Activated CD8-positive, alpha-beta memory T cell treated with anti-CD3 and anti-CD28 coated beads for 36 hours (primary cell): ENCODE results near the gene CTNNA2. TPM values are rescaled to one million over a fixed set of nuclear protein-coding genes. Genes with fewer than 3 reads are reported as not detected.

ENCODE experiments used
- CTCF ChIA-PET: fragments of 350-600 bp; sonication (Branson Sonifier 250); formaldehyde crosslinking; loops from one replicate; lab custom pipeline; 2021; ENCODE audit warnings: antibody characterized with exemption; lab: Charles Lee
- POLR2A ChIA-PET: fragments of 350-600 bp; sonication (Branson Sonifier 250); formaldehyde crosslinking; loops from one replicate; lab custom pipeline; 2021; ENCODE audit warnings: antibody characterized with exemption; lab: Charles Lee
- total RNA-seq, 2 experiments: library from RNA; stranded (reverse); gene quantifications; one replicate each; pipeline ENCODE4 v1.2.3, GENCODE V29; 2021

The CTNNA2 gene
- not detected for total RNA-seq

DNA sequence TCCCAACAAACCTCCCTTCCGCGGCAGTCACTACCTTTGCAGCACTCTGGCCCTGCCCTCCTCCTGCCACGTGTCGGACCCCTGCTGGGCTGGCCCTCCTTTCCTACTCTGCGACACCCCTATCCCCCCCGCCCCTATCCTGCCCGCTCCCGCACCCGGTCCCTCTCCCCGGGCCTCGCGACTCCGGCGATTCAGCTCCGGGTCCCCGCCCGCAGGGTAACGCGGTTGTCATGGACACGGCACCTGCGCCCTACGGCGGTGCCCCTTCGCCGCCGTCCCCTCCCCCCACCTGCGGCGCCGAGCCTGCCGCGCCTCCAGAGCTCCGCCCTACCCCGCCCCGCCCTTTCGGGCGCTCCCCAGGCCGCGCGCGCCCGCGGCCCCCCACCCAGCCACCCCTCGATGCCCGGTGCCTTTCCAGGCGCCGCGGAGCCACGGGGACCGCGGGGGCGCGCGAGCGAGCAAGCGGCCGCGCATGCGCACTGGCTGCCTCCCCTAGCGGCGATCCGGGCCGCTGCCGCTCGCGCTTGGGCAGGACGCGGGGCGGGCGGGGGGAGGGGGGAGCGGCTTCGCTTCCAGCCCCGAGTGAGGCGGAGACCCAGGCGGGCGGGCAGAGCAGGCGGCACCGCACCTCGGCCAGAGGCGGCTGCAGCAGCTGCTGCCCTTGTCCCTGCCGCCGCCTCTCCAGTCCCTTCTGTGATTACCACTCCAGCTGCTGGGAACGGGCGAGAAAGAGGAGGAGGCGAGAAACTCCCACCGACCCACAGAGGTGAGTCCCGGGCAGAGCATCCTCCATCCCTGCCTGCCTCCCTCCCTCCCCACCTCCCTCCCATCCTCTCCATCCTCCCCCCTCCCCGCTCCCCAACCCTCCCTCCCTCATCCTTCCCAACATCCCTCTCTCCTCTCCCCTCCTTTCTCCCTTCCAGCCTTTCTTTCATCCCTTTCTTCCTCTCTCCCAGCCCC lies at the start of gene CTNNA2:
Gene CTNNA2 (plus strand): TSS at position 610 of the 960 bp plus-strand sequence.
- ChIA-PET POLR2A (no interaction called here), CTCF (no interaction called here)

DNA sequence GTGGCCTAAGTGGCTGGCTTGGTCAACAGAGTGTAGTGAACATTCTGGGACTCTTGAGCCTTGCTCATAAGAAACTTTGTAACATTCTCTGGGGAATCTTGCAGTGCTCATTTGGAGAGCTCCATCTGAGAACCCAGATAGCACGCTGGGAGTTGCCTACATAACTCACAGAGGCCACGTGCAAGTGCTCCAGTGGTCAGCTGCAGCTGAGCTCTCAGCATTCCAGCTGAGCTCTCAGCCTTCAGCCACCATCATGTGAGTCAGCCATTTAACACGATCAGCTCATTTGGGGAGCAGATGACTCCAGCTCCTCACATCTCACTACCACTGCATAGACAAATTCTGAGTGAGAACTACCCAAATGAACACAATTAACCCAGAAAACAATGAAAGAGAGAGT lies 25.5 kb upstream of the CTNNA2 start:
- POLR2A ChIA-PET = no interaction called here
- CTCF ChIA-PET = no interaction called here

DNA sequence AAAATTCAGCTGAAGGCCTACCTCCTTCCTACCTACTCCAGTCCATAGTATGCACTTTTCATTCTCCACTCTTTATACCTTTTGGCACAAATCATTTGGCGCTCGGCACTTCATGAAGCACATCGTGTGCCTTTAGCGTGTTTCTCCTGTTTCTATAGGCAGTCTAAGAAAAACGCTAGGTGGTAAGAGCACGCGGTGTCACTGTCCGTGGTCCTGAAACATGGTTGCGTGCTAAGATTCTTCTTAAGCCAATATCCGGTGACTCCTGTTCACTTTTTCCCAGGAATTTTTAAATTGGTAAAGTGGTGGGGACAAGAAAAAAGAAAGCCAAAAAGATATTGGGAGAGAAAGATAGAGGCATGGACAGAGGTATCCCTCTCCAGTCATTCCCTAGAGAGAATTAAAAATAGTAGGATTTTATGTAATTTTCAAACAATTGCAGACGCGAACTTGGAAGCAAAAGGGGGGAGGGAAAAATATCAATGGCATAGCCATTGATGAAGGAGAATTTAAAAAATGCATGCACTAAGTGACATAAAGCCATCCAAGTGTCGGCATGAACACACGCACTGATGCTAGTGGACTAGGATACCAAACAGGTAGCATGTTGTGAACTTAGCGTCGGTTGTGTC lies 1.4 kb upstream of the CTNNA2 start:
- ChIA-PET CTCF (no interaction called here), POLR2A (no interaction called here)

DNA sequence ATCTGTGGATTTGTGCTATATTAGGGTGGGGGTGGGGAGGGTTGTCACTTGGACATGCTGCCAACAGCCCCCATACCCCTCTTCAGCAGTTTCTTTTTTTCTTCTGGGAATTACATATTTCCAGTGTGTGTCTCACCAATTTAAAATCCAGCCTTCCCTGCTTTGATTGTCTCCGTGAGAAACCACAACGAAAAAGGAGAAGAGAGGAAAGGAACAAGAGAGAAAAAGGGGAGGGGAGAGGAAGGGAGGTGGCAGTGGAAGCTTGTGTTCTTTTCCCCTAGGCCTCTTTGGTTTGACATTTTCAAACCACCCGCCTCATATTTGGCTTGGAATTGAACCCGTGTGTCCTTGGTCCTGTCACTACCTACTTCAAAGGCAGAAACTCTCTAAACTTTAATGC lies 860 bp downstream of the CTNNA2 start:
- CTCF ChIA-PET = no interaction called here
- POLR2A ChIA-PET = no interaction called here

DNA sequence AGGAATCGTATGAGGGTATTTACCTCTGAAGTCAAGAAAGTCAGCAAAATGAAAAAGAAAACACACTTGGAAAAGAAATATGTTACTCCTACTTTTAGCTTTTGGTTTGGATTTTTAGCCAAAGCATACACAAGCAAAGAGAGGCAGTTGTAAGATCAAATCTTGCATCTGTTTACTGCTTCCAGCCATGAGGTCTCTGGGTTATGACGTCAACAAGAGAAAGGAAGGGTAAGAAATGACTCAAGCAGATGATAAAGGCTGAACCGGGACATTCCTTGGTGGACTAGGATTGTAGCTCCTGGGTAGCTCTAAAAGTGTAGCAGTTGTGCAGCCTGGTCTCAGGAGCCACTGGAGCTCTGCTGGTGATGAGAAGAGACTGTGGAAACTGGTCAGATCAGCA lies 16.8 kb downstream of the CTNNA2 start:
- POLR2A ChIA-PET = no interaction called here

DNA sequence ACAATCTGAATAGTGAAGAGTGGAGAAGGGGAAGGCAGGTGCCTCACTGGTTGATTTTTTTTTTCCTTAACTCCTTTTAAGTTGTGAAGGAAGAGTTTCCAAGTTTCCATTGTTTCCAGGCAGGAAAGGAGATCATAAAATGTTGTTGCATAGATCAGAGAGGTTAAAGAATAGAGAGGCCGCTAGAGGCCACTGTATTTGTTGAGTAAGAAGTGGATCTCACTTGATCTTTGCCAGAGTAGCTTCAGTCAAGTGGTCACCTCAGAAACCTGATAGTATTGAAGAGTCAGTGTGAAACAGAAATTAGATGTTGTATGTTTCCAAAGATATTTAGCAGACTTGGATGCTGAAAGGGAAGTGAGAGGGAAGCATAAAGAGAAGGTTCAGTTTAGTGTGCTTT lies 17.6 kb downstream of the CTNNA2 start:
- POLR2A ChIA-PET = no interaction called here
- CTCF ChIA-PET = no interaction called here

More for the DNA sequence above, 16.8 kb downstream of the CTNNA2 start:
- CTCF ChIA-PET = no interaction called here

DNA sequence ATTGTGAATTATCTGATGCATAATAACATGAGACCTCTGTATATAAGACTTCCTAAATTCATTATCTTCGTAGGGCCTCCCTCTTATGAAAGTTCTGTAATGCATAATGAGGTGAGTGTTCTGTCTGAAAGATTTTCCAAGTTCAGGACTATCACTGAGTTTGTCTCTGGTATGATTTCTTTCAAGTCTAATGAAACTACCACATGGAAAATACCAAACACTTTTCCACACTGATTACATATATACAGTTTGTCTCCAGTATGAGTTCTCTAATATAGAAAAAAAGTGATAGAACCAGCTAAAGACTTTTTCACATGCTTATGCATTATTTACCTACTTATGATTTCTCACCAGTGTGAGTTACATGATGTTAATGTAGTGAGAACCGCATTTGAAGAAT lies 34.7 kb downstream of the CTNNA2 start:
- ChIA-PET POLR2A (no interaction called here), CTCF (no interaction called here)

DNA sequence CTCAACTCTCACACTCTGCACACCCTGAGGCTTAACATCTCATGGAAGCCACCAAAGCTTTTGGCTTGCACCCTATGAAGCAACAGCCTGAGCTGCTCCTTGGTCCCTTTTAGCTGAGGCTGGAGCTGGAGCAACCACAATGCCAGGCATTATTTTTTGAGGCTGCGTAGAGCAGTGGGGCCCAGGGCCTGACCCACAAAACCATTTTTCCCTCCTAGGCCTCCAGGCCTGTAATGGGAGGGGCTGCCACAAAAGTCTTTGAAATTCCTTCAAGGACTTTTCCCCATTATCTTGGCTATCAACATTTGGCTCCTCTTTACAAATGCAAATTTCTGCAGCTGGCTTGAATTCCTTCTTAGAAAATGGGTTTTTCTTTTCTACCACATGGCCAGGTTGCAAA lies 39.8 kb downstream of the CTNNA2 start:
- POLR2A ChIA-PET = no interaction called here
- CTCF ChIA-PET = no interaction called here

DNA sequence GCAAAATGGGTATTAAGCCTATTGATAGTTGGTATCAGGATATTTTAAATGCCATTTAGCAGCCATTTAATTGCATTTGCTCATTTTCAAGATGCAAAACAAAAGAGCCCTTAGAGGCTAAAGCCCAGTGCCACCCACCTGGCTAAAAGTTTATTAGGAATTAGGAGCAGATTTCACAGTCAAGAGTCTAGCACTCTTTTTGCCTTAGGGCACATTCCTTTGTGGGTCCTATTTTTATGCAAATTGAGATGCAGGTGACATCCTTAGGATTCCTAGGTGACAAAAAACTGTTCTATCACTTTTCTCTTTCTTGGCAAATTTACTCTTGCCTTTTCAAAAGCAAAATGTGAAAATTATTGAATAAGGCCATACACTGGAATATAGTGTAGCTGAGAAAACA lies 42.0 kb downstream of the CTNNA2 start:
- CTCF ChIA-PET = no interaction called here
- POLR2A ChIA-PET = no interaction called here

DNA sequence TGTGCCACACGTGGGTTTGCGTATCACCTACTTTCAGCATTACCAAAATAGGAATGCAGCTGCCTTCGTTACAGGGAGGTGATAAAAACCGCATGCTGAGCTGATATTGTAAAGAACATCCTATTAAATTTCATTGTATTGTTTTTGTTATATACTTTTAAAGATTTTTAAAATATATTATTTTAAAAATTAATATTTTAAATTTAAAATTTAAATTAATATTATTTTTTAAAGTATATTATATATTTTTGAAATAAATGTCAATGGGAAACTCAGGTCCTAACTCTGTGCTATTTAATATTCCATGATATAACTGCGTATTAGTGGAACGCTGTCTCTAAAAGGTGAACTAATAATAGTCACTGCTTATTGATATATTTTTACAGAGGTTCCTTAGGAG lies 51.2 kb downstream of the CTNNA2 start:
- CTCF ChIA-PET = no interaction called here
- POLR2A ChIA-PET = no interaction called here

DNA sequence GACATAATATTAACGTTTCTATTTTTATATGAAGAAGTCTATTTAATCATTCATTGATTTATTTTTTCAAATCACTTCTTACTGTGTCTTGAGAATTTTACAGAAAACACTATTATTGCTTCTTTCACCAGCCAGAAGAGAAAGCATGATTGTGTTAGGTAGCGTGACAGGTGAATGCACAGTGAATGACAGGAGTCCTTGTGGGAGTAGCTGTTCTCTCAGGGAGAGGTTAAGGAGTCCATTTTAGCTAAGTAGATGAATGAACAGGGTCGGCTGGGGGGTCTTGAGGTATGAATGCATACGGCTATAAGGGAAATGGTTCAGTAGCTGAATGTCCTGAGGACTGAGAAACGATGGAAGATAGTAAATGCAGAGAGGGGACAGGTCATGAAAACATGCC lies 56.2 kb downstream of the CTNNA2 start:
- CTCF ChIA-PET = no interaction called here
- POLR2A ChIA-PET = no interaction called here

DNA sequence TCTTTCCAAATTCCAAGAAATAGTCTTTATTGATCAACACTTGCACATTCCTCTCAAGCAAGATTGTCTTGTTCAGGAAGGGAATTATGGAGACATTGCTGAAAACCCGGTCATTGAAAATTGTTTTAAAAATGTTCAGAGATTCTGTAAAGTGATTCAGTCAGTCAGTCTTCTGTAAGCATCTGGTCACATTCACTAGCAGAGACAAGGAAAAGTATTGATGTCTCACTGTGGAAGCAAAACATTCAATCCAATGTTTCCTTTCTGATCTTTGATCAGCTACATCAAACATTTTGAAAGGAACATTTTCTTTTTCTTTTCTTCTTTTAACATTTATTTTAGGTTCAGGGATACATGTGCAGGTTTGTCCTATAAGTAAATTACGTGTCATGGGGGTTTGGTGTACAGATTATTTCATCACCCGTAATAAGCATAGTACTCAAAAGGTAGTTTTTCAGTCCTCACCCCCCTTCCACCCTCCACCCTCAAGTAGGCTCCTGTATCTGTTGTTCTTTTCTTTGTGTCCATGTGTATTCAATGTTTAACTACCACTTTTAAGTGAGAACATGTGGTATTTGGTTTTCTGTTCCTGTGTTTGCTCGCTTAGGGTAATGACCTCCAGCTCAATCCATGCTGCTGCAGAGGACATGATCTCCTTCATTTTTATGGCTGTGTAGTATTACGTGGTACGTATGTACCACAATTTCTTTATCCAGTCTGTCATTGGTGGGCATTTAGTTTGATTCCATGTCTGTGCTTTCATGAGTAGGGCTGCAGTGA lies 61.2 kb downstream of the CTNNA2 start:
- ChIA-PET CTCF (no interaction called here), POLR2A (no interaction called here)

DNA sequence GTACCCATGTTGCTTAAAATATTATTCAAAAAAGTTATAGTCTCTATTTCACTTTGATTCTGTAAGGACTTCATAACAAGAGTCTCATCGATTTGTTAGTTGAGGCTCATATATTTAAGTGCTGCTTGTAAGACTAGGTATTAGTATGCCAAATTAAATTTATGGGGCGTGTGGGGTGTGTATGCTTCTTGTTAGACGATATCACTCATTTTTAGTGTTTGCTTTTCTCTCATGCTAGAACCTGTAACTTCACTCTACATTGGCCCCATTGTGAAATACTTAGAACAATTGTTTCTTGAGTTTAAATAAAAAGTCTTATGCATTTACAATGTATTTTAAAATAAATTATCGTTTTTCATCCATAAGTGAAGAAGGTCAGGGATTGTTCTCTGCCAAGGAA lies 63.6 kb downstream of the CTNNA2 start:
- ChIA-PET CTCF (no interaction called here), POLR2A (no interaction called here)

DNA sequence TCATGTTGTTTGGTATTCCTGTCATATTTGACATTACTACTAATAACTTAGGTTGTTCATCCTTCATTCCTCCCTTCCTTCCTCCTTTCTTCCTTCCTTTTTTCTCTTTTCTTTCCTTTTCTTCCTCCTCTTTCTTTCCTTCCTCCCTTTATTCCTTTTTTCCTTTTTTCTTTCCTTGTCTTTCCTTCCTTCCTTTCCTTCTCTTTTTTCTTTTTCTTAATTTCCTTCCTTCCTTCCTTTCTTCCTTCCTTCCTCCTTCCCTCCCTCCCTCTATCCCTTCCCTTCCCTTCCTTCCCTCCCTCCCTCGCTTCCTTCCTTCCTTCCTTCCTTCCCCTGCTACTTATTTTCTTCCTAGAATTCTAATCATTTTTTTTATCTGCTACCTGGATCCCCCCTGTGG lies 66.1 kb downstream of the CTNNA2 start:
- ChIA-PET POLR2A (no interaction called here), CTCF (no interaction called here)

DNA sequence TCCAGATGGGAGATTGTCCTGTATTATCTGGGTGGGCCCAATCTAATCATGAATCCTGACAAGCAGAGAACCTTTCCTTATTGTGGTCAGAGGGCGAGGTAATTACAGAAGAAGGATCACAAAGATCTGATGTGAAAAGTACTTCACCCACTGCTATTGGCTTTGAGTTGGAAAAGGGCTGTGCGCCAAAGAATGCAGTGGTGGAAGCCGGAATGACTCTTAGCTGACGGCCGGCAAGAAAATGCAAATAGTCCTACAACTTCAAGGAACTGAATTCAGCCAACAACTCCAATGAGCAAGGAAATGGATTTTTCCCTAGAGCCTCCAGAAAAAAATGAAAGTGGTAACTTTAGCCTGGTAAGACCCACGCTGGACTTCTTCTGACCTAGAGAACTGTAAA lies 67.3 kb downstream of the CTNNA2 start:
- CTCF ChIA-PET = no interaction called here
- POLR2A ChIA-PET = no interaction called here

DNA sequence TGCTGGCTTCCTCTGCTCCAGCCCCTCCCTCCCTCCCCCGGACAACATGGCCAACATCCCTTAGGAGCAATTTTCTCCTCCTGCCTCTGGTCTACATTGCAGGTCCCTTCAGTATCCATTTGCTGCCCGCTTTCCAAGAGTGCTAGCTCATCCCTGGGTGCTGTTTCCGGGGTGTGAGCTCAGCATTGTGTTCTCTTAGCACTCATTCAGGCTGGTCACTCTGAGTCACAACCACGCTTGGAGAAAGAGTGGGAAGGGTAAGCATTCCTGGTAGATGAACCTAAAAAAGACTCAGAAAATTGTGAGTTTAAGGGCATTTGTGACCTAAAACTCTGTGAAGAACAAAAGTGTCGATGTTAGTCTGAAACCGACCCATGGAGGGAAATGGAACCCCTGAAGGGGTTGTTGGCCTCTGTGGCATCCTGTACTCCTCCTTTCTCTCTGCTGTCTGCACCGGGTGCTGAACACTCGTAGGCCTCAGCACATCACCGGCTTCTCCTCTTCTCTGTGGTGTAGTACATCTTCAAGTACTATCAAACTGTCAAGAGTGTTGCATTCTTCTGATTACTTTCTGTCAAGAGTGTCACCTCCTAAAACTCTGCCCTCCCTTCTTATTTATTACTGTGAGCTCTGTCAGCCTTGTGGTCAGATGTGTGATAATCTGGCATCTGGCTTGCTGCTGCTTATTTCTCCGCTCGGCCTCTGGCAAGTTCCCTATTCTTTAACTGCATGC lies 73.0 kb downstream of the CTNNA2 start:
- CTCF ChIA-PET = no interaction called here

DNA sequence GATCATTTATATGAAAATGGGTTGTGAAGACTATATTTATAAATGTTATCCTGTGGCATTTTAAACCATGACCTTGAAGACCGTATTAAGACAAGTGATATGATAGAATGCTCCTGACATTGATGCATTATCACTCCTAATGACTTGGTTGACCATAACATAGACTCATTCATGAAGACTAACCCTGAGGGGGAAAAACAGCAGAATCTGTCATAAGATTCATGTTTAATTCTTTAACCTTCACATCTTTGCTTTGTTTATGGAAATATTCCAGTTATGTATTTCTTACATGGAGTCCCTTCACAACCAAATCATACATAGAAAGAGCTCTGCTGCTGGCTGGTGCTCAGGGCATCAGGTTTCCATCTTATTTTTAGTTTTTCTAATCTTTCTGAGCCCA lies 78.4 kb downstream of the CTNNA2 start:
- ChIA-PET POLR2A (no interaction called here), CTCF (no interaction called here)

More for the DNA sequence above, 73.0 kb downstream of the CTNNA2 start:
- POLR2A ChIA-PET = no interaction called here

DNA sequence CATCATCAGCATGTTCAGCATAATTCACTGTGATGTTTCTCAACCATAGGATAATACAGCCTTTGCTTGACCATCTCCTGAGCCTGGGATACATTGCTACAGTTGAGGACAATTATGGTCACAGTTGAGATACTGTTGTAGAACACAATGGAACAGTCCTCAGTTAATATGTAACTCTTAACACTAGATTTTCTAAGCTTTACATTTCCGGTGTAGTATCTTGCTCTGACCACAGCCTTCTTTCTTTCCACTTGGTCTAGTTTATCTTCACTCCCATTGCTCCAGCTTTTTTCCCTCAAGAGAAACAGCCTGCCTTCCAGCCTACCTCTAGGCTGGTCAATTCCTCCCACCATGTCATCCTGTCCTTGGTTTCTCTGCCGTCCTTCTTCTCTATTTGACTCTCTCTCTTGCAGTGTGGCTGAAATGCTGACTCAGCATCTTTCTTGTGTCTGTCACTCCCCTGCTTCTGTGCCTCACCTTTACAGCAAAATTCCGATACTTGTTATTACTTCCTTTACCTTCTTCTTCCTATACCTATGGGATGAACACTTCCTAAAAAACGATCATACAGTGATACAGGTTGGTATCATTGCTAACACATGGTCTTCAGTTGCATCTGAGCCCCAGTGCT lies 80.5 kb downstream of the CTNNA2 start:
- ChIA-PET CTCF (no interaction called here), POLR2A (no interaction called here)

DNA sequence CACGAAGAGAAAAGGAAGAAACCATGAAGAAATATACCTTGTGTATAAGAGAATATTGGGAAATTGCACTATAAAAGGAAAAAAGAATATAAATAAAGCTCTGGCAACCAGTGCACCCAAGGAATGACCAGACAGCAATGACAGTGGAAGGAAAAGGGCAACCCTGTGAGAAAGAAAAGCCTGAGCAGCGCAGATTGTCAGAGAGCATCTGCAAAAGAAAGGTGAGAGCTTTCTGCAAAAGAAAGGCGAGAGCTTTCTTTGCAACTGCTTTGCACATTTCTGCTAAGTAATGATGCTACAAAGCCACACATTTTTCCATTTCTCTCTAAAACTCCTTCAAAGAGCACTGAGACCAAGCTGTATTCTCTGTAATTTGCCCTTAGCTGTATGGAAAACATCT lies 83.6 kb downstream of the CTNNA2 start:
- ChIA-PET CTCF (no interaction called here), POLR2A (no interaction called here)
